Islet of Langerhans (tissue), 1 donor: ENCODE results near the gene ARHGEF19.
"Not testable (repeated sequence)": the region's sequence is repeated elsewhere in the genome, so short reads cannot be mapped to it uniquely, and the experiment has no call there.

Experiments
- FAIRE-seq: peaks from one replicate; lab custom pipeline; 2011; peaks lifted over from hg19 to GRCh38; lab: Jason Lieb, UNC

Gene ARHGEF19

GRCh38 chr1:16219968-16220500, 7.6 kb upstream of the ARHGEF19 start:
- FAIRE-seq, result no peak

DNA sequence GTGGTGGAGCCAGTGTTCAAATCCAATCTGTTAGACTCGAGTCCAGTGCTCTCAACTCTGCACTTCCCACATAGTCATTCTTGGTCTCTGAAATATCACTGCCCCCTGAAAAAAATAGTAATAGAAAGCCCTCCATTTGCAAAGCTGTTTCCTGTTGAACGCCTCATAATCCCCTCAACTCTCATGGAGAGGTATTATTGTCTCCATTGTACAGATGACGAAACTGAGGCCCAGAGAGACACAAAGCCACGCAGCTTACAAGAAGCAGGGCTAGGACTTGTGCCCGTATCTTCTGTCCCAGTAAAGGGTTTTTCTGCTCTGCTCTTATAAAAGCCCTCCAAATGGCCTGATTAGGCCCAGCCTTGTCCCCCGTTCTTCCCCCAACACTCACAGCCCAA, 6.2 kb upstream of the ARHGEF19 start:
- FAIRE-seq, result no peak

GRCh38 chr1:16218014-16218673, 5.7 kb upstream of the ARHGEF19 start:
- FAIRE-seq, result no peak

GRCh38 chr1:16217061-16217785, 4.8 kb upstream of the ARHGEF19 start:
- no peak for FAIRE-seq

- FAIRE-seq, result no peak
These were observed 3.7 kb upstream of the ARHGEF19 start for GRCh38 chr1:16215882-16216753.

- not testable (repeated sequence) for FAIRE-seq
These were observed 2.8 kb upstream of the ARHGEF19 start for GRCh38 chr1:16215240-16215639.

- not testable (repeated sequence) for FAIRE-seq
These were observed 1.1 kb upstream of the ARHGEF19 start for GRCh38 chr1:16213544-16213943.

- FAIRE-seq, result no peak
These were observed 561 bp upstream of the ARHGEF19 start for GRCh38 chr1:16213013-16213412.

GRCh38 chr1:16211824-16212223, 628 bp downstream of the ARHGEF19 start:
- FAIRE-seq, result no peak

DNA sequence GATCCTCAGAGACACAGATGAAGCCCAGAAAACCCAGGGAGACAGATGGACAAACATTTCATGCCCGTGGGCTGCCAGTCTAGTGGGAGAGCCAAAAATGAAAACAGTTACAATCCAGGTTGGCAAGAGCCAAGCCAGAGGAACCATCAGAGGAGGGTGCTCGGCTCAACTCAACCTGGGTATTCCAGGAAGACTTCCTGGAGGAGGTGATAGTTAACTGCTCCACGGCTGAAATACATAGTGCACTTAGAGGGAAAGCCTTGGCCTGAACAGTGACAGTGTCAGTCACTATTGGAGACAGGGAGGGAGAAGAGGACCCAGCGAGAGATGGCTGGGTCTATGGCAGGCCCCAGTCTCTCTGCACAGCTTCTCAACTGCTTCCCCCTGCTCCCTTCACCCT, 1.9 kb downstream of the ARHGEF19 start:
- no peak for FAIRE-seq

DNA sequence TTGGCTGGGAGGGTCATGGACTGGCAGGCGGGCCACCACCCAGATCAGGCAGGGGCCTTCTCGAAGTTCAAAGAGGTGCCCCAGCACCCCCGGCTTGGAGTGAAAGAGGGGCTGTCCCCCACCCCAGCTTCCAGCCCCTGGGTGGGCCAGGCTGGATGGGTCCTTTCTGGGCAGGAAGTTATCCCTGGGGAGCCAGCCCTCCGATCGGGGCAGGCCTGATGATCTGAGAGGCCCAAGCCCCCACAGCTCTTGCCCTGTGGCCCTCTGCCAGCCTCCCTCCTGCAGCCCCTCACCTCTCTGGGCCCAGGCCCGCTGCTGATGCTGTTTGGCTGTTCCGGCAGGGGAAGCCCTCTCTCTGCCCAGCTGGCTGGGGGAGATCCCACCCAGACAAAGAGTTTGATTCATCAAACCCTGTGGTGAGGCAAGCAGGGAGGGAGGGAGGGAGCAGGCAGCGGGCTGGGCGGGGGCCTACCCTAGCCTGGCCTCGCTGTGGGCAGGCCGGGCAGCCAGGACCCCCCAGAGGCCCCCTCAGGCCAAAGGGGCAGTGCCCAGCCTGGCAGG, 2.5 kb downstream of the ARHGEF19 start:
- FAIRE-seq, result no peak

DNA sequence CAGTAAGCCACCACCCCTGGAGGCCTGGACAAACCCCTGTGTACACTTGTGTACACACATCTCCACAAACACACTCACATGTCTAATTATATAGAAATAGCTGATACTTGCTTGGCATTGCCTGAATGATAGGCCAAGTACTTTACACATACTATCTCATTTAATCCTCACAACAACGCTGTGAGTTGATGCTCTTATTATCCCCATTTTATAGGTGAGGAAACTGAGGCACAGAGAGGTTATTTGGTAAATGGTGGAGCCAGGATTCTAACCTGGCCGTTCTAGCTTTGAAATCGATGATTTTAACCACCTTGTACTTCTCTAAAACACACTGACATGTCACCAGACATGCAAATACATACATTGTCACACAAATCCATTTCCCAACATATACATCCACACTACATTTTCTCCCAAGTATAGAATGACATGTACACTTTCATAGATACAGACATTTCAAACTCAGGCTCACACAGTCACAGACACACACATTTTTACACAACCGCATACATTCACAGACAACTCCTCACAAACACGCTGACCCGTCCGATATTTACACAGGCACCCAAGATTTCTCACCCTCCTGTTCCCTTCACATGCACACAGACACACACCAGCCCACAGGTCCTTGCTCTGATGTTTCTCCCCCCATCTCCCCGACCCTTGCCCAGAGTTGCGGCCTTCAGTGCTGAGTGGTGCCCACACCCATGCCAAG, 3.2 kb downstream of the ARHGEF19 start:
- FAIRE-seq, result no peak

GRCh38 chr1:16208270-16208987, 4.0 kb downstream of the ARHGEF19 start:
- FAIRE-seq, result no peak

- FAIRE-seq, result no peak
These were observed 4.9 kb downstream of the ARHGEF19 start for GRCh38 chr1:16207318-16208269.

DNA sequence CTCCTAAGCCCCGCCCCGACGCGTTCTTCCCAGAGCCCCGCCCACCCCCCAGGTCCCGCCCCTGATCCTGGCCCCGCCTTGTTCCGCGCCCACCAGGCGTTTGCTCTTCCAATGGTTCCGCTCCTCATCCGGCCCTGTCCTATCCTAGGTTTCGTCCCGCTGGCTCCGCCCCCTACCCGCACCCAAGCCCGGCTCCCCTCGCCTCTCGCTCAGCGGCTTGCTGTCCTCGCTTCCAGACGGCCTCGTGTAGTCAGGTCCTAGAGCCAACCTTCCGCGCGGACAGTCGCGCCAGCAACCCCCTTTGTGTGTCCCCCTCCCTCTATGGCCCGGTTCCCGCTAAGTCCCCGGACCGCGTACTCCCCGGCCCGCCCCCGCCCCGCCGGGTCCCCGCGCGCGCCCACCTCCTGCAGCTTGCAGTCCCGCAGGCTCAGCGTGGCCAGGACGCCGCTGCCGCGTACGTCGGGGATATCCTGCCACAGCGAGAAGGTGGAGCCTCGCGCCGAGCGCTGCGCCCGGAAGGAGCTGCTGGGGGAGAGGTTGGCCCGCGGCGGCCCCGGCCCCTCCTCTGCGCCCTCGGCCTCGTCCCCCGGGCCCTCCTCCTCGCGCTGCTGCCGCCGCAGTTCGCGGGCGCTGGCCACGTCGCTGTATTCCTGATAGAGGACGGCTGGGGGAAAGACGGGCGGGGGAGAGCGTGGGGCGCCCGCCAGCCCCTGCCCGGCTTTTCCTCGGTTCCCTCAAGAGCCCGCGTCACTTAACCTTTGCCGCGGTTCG, 5.7 kb downstream of the ARHGEF19 start:
- no peak for FAIRE-seq

DNA sequence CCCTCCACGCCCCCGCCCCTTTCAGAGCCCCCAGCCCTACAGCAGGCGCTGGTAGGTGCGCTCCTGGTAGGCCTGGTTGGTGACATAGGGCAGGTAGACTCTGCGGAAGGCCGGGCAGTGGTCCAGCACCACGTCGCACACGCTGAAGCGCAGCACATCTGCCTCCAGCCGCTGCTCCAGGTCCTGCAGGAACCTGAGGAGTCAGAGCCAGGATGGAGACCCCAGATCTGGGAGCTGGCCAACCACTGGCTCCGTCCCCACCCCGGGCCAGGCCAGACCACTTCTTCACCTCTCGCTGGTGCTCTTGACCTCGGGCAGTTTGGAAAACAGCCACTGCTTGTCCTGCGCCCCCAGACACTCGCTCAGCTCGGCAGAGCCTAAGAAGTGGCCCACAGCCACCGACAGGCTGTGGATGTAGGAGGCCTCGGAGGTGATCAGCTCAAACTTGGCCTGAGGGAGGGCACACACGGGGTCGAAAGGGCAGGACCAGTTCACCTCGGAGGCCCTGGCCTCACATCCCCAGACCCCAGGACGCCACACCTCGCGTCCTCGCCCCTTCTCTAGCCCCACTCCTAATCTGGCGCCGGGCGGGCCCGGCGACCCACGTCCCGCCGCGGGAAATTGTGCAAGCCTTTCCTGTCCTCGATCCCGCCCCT, 6.4 kb downstream of the ARHGEF19 start:
- FAIRE-seq, result no peak

GRCh38 chr1:16205334-16205671, 7.1 kb downstream of the ARHGEF19 start:
- FAIRE-seq, result no peak

GRCh38 chr1:16204634-16205333, 7.7 kb downstream of the ARHGEF19 start:
- no peak for FAIRE-seq
